ENCODE measurements around the gene FBXO48. TPM values are rescaled to one million over a fixed set of nuclear protein-coding genes. Genes with fewer than 3 reads are reported as not detected.

FBXO48 gene
- total and polyA plus RNA-seq, 2 of the 4 experiments (the other 2 are of a cell fraction): 0.18 to 0.43 TPM

DNA sequence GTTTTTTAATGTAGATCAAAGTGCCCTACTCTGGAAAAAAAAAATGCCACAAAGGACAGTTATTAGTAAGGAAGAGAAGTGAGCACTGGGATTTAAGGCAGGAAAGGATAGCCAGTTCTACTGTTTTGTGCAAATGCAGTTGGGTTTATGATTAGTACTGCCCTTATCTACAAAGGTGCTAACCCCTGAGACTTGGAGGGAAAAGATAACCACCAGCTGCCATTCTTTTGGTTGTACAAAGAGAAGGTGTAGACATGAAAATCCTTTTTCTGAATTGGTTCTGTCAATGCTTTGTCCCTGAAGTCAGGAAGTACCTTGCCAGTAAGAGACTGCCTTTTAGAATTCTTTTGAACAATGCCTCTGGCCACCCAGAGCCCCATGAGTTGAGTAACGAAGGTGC lies 11.6 kb upstream of the FBXO48 start:
- H3K27ac ChIP-seq (ENCODE audit: insufficient read depth, low read length): no peak overlapping the region
- no CpG with 5 or more reads among the region's 1 CpG for WGBS, 2 experiments (ENCODE audit: extremely low coverage in 2 of 2, insufficient read length in 1 of 2)
- no peak overlapping the region for H2AK5ac ChIP-seq (ENCODE audit: low read depth, low read length)
- H3K27me3 ChIP-seq (ENCODE audit: control insufficient read depth, insufficient read depth, low read length): no peaks in the 10 kb centered on the region
- no peak for DNase-seq
- H2BK5ac ChIP-seq (ENCODE audit: low read depth, low read length, poor library complexity, severe bottlenecking): no peak overlapping the region
- no peaks in the 10 kb centered on the region for H4K20me1 ChIP-seq (ENCODE audit: insufficient read depth, low read length)
- H3K4me1 ChIP-seq (ENCODE audit: control insufficient read depth, insufficient read depth, low read length): peaks cover 3% of the 10 kb centered on the region
- H3K9me1 ChIP-seq (ENCODE audit: insufficient read depth, low read length): peaks cover 5% of the 10 kb centered on the region; the same call in 1 of the 2 replicates
- no peak overlapping the region for H4K5ac ChIP-seq (ENCODE audit: low read depth, low read length)
- H2BK120ac ChIP-seq (ENCODE audit: low read depth, low read length): no peak overlapping the region
- H3K14ac ChIP-seq (replicated peaks; ENCODE audit: low read depth, low read length): no peak overlapping the region
- H2BK15ac ChIP-seq (ENCODE audit: low read depth, low read length): no peak overlapping the region
- H4K8ac ChIP-seq (ENCODE audit: low read depth in 2 of 2, low read length in 2 of 2): no peak overlapping the region
- no peaks in the 10 kb centered on the region for H3K36me3 ChIP-seq (ENCODE audit: control insufficient read depth, insufficient read depth, low read length)
- no peak overlapping the region for H2AK9ac ChIP-seq (replicated peaks; ENCODE audit: low read depth, low read length, poor library complexity)
- no peak overlapping the region for H3K4me3 ChIP-seq (ENCODE audit: insufficient read depth, low read depth, low read length)
- dilution Hi-C loops (cut with HindIII; ENCODE audit: low sequenced_read_pairs, unreplicated experiment): no loop called here
- no peak for ATAC-seq (ENCODE audit: low read depth)
- ChIA-PET CTCF (no interaction called here), POLR2A (ENCODE audit: unreplicated experiment) (no interaction called here)
- H4K91ac ChIP-seq (ENCODE audit: insufficient read depth, low read depth, low read length): no peak overlapping the region
- no TSS peak for BruUV-seq (replicated peaks)
- no peak overlapping the region for H3K56ac ChIP-seq (ENCODE audit: extremely low read depth, insufficient read depth, low read length)
- no peak overlapping the region for H3K23ac ChIP-seq (ENCODE audit: low read depth, low read length)
- no peak for TF ChIP-seq POLR2A (IDR thresholded peaks at IDR 0.05; ENCODE audit: low read depth, low read length)
- no peak for TF ChIP-seq MAZ (IDR thresholded peaks at IDR 0.05; ENCODE audit: borderline replicate concordance, low read depth, low read length)
- no peak for TF ChIP-seq RAD21 (IDR thresholded peaks at IDR 0.05; ENCODE audit: low read length)
- H3K18ac ChIP-seq (ENCODE audit: low read depth, low read length): no peak overlapping the region
- in situ Hi-C loops (cut with MboI; ENCODE audit: low sequenced_read_pairs): loop anchor here (25.0 kb wide), 1 partner anchor 109 kb away; no protein-coding TSS in a partner anchor
- intact Hi-C loops (cut with micrococcal nuclease): no loop called here
- H3K4ac ChIP-seq (ENCODE audit: low read depth, low read length): no peak overlapping the region
- H2BK20ac ChIP-seq (ENCODE audit: low read depth, low read length): no peak overlapping the region
- no peaks in the 10 kb centered on the region for H3K9me3 ChIP-seq (ENCODE audit: control insufficient read depth, insufficient read depth, low read length)
- H3K79me1 ChIP-seq (ENCODE audit: low read depth in 1 of 2, low read length in 2 of 2): peaks cover 0 to 10% of the 10 kb centered on the region in 2 experiments; a peak in 2 of 4 replicates
- no peak overlapping the region for H3K9ac ChIP-seq (ENCODE audit: low read depth, low read length)
- no peak overlapping the region for H3K4me2 ChIP-seq (ENCODE audit: low read depth, low read length)
- H2AFZ ChIP-seq (replicated peaks; ENCODE audit: low read length, poor library complexity): no peak overlapping the region

Data from IMR-90 (cell line).